Measurements from ENCODE around the gene EPHB6. TPM values are rescaled to one million over a fixed set of nuclear protein-coding genes. Genes with fewer than 3 reads are reported as not detected.

The EPHB6 gene
- total and polyA plus RNA-seq, 3 experiments from 2014 or later = 6.0 to 13.7 (median 8.1) TPM

DNA sequence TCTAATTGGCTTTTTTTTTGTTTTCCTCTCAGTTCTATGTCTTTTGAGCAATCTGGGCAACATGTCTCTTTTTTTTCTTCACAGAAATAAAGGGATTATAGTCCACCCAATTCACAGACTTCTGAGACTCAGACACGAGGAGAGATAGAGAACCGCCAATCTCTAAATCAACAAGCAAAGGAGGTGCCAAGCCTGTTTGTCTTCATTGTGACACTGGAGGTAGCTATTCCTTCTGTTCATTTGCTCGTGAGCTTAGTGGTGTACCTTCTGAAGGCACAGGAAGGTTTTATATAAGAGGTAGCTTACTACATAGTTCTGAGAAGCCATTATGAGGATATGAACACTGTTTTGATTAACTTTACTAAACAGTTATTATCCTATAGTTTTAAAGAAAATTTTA lies 6.1 kb downstream of the EPHB6 start:
- H3K36me3 ChIP-seq (ENCODE audit: insufficient read depth, low read length) = no peaks in the 10 kb centered on the region
- DNase-seq = no peak
- no peaks in the 10 kb centered on the region for H3K9me3 ChIP-seq (ENCODE audit: low read length)
- CTCF ChIA-PET = interaction anchor here (1.0 to 1.3 kb wide), 2 partner anchors 47 to 48 kb away, joined by 3 read pairs; no protein-coding TSS in a partner anchor
- no peaks in the 10 kb centered on the region for H3K9me3 Mint-ChIP-seq
- no peak overlapping the region for H3K27ac Mint-ChIP-seq
- POLR2A ChIA-PET = no interaction called here
- no peak overlapping the region for H3K27ac ChIP-seq (ENCODE audit: low read depth, low read length)
- H3K4me1 ChIP-seq (ENCODE audit: insufficient read depth, low read length) = peaks cover 11% of the 10 kb centered on the region
- H3K4me3 ChIP-seq (ENCODE audit: low read length) = no peak overlapping the region
- H3K4me3 Mint-ChIP-seq = no peak overlapping the region
- no peaks in the 10 kb centered on the region for H3K27me3 ChIP-seq (ENCODE audit: insufficient read depth, low read length, poor library complexity, severe bottlenecking)
- H3K27me3 Mint-ChIP-seq = no peaks in the 10 kb centered on the region
- peaks cover 5 to 13% (median 11%) of the 10 kb centered on the region in 3 donors for H3K4me1 Mint-ChIP-seq
- H3K36me3 Mint-ChIP-seq = peaks cover 0 to 34% (median 2%) of the 10 kb centered on the region in 3 donors

DNA sequence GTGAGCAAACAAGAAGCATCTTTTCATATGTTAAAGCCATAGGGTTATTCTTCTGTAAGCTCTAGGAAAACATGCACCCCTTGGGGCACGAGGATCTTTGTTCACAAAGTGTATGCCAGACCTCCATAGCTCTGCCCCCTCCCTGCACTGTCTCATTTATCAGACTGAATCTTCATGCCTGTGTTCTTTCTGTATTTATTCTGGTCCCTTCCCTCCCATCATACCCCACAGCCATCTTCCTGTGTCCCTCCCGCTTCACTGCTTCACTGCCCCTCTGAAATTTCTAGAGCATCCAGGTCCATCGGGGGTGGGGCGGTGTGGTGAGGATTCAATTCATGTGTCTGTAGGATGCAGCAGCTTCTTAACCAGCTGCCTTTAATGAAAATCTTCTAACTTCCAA lies 7.5 kb downstream of the EPHB6 start:
- H3K27ac Mint-ChIP-seq = peak overlapping the region in 4 of 8 donors; percentile 42 to 72 (median 54)
- DNase-seq = no peak
- peaks cover 4% of the 10 kb centered on the region for H3K4me1 ChIP-seq (ENCODE audit: insufficient read depth, low read length)
- no peak overlapping the region for H3K4me3 ChIP-seq (ENCODE audit: low read length)
- H3K36me3 Mint-ChIP-seq = peaks cover 0 to 34% (median 2%) of the 10 kb centered on the region in 3 donors
- H3K36me3 ChIP-seq (ENCODE audit: insufficient read depth, low read length) = no peaks in the 10 kb centered on the region
- H3K9me3 ChIP-seq (ENCODE audit: low read length) = no peaks in the 10 kb centered on the region
- H3K9me3 Mint-ChIP-seq = no peaks in the 10 kb centered on the region
- H3K27me3 Mint-ChIP-seq = no peaks in the 10 kb centered on the region
- POLR2A ChIA-PET = no interaction called here
- peaks cover 0 to 4% (median 3%) of the 10 kb centered on the region in 3 donors for H3K4me1 Mint-ChIP-seq
- CTCF ChIA-PET = interaction anchor here (0.9 kb wide), 2 partner anchors 19 to 41 kb away, joined by 3 read pairs; no protein-coding TSS in a partner anchor
- H3K27ac ChIP-seq (ENCODE audit: low read depth, low read length) = no peak overlapping the region
- H3K4me3 Mint-ChIP-seq = no peak overlapping the region
- no peaks in the 10 kb centered on the region for H3K27me3 ChIP-seq (ENCODE audit: insufficient read depth, low read length, poor library complexity, severe bottlenecking)

DNA sequence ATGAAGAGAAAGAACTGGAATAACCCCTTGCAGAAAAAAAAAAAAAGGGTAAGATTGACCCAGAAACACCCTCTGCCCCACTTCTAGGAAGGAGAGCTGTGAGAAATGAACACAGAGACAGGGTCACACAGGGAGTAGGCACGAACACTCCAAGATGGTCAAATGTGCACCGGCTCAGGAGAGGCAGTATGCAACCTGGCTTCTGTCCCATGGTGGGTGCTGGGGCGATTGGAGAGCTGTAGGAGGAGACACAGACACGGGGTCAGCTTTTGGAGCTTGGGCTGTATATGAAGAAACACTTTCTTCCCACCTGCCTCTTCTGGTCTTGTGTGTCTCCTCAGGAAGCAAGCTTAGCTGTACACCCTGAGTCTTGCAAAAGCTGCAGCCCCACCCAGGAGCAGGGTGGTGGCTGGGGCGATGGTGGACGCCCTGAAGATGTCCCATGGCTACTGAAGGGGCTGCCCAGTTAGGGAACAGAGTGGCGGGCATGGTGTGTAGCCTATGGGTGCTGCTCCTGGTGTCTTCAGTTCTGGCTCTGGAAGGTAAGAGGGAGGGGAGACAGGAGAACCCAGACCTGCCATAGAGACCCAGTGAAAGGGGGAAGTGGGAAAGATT lies 8.0 kb downstream of the EPHB6 start:
- Histone ChIP-seq H3K9me3 (ENCODE audit: low read length) (no peaks in the 10 kb centered on the region), H3K4me1 (ENCODE audit: insufficient read depth, low read length) (no peaks in the 10 kb centered on the region), H3K27ac (ENCODE audit: low read depth, low read length) (no peak overlapping the region), H3K27me3 (ENCODE audit: insufficient read depth, low read length, poor library complexity, severe bottlenecking) (no peaks in the 10 kb centered on the region), H3K4me3 (ENCODE audit: low read length) (no peak overlapping the region), H3K36me3 (ENCODE audit: insufficient read depth, low read length) (no peaks in the 10 kb centered on the region)
- H3K9me3 Mint-ChIP-seq = no peaks in the 10 kb centered on the region
- peaks cover 0 to 34% (median 2%) of the 10 kb centered on the region in 3 donors for H3K36me3 Mint-ChIP-seq
- POLR2A ChIA-PET = no interaction called here
- CTCF ChIA-PET = interaction anchor here (0.9 kb wide), 2 partner anchors 18 to 41 kb away, joined by 3 read pairs; no protein-coding TSS in a partner anchor
- no peak for DNase-seq
- H3K27me3 Mint-ChIP-seq = no peaks in the 10 kb centered on the region
- H3K27ac Mint-ChIP-seq = peak overlapping the region in 4 of 8 donors; percentile 39 to 72 (median 54)
- peaks cover 0 to 3% (median 0%) of the 10 kb centered on the region in 3 donors for H3K4me1 Mint-ChIP-seq
- H3K4me3 Mint-ChIP-seq = peak overlapping the region in 1 of 7 donors; percentile 44

DNA sequence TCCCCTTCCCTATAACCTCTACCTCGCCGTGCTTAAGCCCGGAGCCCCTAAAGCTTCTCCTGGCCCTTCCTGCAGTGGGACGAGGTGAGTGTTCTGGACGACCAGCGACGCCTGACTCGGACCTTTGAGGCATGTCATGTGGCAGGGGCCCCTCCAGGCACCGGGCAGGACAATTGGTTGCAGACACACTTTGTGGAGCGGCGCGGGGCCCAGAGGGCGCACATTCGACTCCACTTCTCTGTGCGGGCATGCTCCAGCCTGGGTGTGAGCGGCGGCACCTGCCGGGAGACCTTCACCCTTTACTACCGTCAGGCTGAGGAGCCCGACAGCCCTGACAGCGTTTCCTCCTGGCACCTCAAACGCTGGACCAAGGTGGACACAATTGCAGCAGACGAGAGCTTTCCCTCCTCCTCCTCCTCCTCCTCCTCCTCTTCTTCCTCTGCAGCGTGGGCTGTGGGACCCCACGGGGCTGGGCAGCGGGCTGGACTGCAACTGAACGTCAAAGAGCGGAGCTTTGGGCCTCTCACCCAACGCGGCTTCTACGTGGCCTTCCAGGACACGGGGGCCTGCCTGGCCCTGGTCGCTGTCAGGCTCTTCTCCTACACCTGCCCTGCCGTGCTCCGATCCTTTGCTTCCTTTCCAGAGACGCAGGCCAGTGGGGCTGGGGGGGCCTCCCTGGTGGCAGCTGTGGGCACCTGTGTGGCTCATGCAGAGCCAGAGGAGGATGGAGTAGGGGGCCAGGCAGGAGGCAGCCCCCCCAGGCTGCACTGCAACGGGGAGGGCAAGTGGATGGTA lies 9.2 kb downstream of the EPHB6 start:
- POLR2A ChIA-PET = no interaction called here
- CTCF ChIA-PET = interaction anchor here (1.3 kb wide), 1 partner anchor 9 kb away, joined by 7 read pairs; the partner anchor contains the start of gene EPHB6
- Mint-ChIP-seq H3K9me3 (no peaks in the 10 kb centered on the region), H3K27me3 (no peaks in the 10 kb centered on the region), H3K36me3 (peaks cover 0 to 37% (median 2%) of the 10 kb centered on the region in 3 donors), H3K4me1 (peaks cover 0 to 3% (median 0%) of the 10 kb centered on the region in 3 donors), H3K4me3 (no peak overlapping the region), H3K27ac (no peak overlapping the region)
- H3K27me3 ChIP-seq (ENCODE audit: insufficient read depth, low read length, poor library complexity, severe bottlenecking) = no peaks in the 10 kb centered on the region
- H3K36me3 ChIP-seq (ENCODE audit: insufficient read depth, low read length) = no peaks in the 10 kb centered on the region
- no peak overlapping the region for H3K27ac ChIP-seq (ENCODE audit: low read depth, low read length)
- no peak overlapping the region for H3K4me3 ChIP-seq (ENCODE audit: low read length)
- no peaks in the 10 kb centered on the region for H3K4me1 ChIP-seq (ENCODE audit: insufficient read depth, low read length)
- no peak for DNase-seq
- H3K9me3 ChIP-seq (ENCODE audit: low read length) = no peaks in the 10 kb centered on the region

DNA sequence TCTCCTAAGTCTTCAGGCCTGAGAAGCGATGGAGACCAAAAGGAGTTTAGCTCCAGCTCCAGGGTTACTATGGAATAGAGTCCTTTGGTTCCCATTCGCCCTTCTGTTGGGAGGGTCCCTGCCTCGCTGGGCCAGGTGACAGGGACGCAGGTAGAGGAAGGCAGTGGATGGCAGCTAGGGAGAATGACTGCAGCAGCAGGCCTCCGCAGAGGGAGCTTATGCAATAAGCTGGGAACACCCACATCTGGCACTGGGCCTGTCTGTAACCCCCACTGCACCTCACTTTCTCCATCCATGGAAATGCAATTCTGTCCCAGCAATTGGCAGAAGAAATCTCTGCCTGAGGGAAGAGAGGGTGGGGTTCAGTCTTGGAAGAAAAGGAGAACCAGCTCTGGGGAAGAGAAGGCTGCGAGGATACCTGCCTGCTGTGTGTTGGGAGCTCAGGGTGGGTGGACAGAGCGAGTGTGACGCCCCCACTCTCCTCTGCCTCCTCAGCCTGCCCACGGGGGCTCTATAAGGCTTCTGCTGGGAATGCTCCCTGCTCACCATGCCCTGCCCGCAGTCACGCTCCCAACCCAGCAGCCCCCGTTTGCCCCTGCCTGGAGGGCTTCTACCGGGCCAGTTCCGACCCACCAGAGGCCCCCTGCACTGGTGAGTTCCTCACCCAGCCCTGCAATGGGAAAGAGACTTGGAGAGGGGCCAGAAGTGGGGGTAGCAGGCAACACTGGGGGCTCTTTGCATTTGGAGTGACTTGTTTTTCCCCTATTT lies 10.3 kb downstream of the EPHB6 start:
- Mint-ChIP-seq H3K4me3 (no peak overlapping the region), H3K9me3 (no peaks in the 10 kb centered on the region), H3K4me1 (peaks cover 0 to 3% (median 0%) of the 10 kb centered on the region in 3 donors), H3K36me3 (peaks cover 0 to 45% (median 6%) of the 10 kb centered on the region in 3 donors), H3K27ac (no peak overlapping the region), H3K27me3 (no peaks in the 10 kb centered on the region)
- Histone ChIP-seq H3K4me3 (ENCODE audit: low read length) (no peak overlapping the region), H3K27me3 (ENCODE audit: insufficient read depth, low read length, poor library complexity, severe bottlenecking) (no peaks in the 10 kb centered on the region), H3K27ac (ENCODE audit: low read depth, low read length) (no peak overlapping the region), H3K9me3 (ENCODE audit: low read length) (no peaks in the 10 kb centered on the region), H3K36me3 (ENCODE audit: insufficient read depth, low read length) (no peaks in the 10 kb centered on the region), H3K4me1 (ENCODE audit: insufficient read depth, low read length) (no peaks in the 10 kb centered on the region)
- ChIA-PET CTCF (interaction anchor here (1.1 to 2.8 kb wide), 4 partner anchors 10 to 562 kb away, joined by 3 to 7 read pairs (median 5); partner anchors contain the start of gene EPHB6), POLR2A (no interaction called here)
- no peak for DNase-seq

DNA sequence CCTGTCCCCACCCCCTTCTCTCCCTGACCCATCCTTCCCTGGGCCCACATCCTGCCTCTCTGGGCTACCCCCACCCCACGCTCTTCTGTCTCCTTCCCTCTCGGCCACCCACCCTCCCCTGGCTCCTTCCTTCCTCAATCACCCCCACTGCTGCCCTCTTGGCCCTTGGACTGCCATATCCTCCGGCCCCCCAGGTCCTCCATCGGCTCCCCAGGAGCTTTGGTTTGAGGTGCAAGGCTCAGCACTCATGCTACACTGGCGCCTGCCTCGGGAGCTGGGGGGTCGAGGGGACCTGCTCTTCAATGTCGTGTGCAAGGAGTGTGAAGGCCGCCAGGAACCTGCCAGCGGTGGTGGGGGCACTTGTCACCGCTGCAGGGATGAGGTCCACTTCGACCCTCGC lies 10.9 kb downstream of the EPHB6 start:
- no peaks in the 10 kb centered on the region for H3K27me3 Mint-ChIP-seq
- DNase-seq = no peak
- no peaks in the 10 kb centered on the region for H3K9me3 ChIP-seq (ENCODE audit: low read length)
- no peaks in the 10 kb centered on the region for H3K27me3 ChIP-seq (ENCODE audit: insufficient read depth, low read length, poor library complexity, severe bottlenecking)
- no peaks in the 10 kb centered on the region for H3K4me1 ChIP-seq (ENCODE audit: insufficient read depth, low read length)
- CTCF ChIA-PET = interaction anchor here (0.9 to 4.0 kb wide), 7 partner anchors 11 to 562 kb away, joined by 3 to 28 read pairs (median 4); partner anchors contain the start of gene EPHB6
- H3K4me3 Mint-ChIP-seq = no peak overlapping the region
- no peak overlapping the region for H3K27ac Mint-ChIP-seq
- peaks cover 0 to 3% (median 0%) of the 10 kb centered on the region in 3 donors for H3K4me1 Mint-ChIP-seq
- peaks cover 0 to 48% (median 6%) of the 10 kb centered on the region in 3 donors for H3K36me3 Mint-ChIP-seq
- no peaks in the 10 kb centered on the region for H3K36me3 ChIP-seq (ENCODE audit: insufficient read depth, low read length)
- POLR2A ChIA-PET = no interaction called here
- no peak overlapping the region for H3K4me3 ChIP-seq (ENCODE audit: low read length)
- no peak overlapping the region for H3K27ac ChIP-seq (ENCODE audit: low read depth, low read length)
- H3K9me3 Mint-ChIP-seq = no peaks in the 10 kb centered on the region

DNA sequence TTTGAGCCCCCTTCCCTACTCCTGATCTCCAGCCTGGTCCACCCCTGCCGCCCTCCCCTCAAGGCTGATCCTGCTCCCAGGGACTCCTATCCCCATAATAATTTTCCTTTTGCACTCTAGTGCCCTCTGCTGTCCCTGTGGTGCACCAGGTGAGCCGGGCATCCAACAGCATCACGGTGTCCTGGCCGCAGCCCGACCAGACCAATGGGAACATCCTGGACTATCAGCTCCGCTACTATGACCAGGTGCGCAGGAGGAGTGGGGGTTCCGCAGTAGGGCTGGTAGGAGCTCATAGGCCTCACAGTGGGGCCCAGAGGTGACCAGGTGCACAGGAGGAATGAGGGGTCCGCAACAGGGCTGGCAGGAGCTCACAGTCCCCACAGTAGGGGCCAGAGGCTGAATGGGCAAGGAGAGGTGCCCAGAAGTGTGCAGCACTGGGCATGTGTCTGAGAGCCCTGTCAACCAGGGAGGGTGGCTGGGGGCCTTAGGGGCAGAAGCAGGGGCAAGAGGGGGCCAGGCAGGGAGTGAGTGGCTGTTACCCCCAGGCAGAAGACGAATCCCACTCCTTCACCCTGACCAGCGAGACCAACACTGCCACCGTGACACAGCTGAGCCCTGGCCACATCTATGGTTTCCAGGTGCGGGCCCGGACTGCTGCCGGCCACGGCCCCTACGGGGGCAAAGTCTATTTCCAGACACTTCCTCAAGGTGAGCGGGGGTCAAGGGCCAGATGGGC lies 11.7 kb downstream of the EPHB6 start:
- no peaks in the 10 kb centered on the region for H3K27me3 Mint-ChIP-seq
- H3K4me3 Mint-ChIP-seq = no peak overlapping the region
- H3K27ac Mint-ChIP-seq = no peak overlapping the region
- ChIA-PET CTCF (interaction anchor here (0.8 to 4.0 kb wide), 8 partner anchors 12 to 561 kb away, joined by 3 to 28 read pairs (median 4); partner anchors contain the start of gene EPHB6), POLR2A (no interaction called here)
- no peak overlapping the region for H3K27ac ChIP-seq (ENCODE audit: low read depth, low read length)
- peaks cover 0 to 3% (median 0%) of the 10 kb centered on the region in 3 donors for H3K4me1 Mint-ChIP-seq
- no peaks in the 10 kb centered on the region for H3K9me3 ChIP-seq (ENCODE audit: low read length)
- no peaks in the 10 kb centered on the region for H3K27me3 ChIP-seq (ENCODE audit: insufficient read depth, low read length, poor library complexity, severe bottlenecking)
- H3K36me3 ChIP-seq (ENCODE audit: insufficient read depth, low read length) = no peaks in the 10 kb centered on the region
- H3K36me3 Mint-ChIP-seq = peaks cover 0 to 48% (median 6%) of the 10 kb centered on the region in 3 donors
- H3K9me3 Mint-ChIP-seq = no peaks in the 10 kb centered on the region
- DNase-seq = no peak
- no peak overlapping the region for H3K4me3 ChIP-seq (ENCODE audit: low read length)
- H3K4me1 ChIP-seq (ENCODE audit: insufficient read depth, low read length) = no peaks in the 10 kb centered on the region
